ENCODE measurements around the gene NFAM1.

DNA sequence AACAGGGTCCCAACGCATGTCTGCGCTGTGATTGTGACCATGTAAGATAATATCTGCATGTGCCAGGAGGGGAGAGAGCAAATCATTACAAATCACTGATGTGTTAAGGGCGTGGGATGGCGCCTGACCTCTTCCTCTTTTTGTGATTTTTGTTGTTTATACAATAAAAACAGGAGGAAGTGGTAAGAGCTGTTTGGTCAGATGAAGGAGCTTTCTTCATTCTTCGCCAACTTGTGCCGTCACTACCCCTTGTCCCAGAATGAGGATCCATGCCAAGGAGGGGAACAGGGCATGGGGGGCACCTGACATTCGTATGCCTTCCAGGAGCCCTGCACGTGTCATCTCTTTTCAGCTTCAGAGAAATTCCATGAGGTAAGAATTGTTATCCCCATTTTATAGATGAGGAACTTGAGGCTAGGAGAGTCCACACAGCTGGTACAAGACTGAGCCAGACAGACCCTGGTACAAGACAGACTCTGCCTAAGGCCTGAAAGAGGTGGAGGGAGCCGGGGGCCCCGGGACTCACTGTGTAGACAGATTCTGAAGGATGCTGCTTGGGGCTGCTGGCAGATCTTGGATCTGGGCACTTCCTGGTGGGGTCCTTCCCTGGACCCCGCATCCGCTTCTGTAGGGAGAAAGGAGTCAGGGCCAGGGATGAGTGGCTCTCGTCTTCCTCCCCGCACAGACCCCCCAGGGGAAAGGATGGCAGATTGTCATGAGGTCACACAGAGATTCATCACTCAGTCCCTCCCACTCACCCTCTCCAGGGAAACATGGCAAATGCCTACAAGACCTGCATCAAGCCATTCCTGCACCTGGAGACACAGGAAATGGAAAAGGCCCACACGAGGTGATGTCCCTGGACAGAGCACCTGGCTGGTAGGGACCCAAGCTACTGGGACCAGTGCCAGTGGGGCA, 34.6 kb downstream of the NFAM1 start:
- TF ChIP-seq, protein P1, sequence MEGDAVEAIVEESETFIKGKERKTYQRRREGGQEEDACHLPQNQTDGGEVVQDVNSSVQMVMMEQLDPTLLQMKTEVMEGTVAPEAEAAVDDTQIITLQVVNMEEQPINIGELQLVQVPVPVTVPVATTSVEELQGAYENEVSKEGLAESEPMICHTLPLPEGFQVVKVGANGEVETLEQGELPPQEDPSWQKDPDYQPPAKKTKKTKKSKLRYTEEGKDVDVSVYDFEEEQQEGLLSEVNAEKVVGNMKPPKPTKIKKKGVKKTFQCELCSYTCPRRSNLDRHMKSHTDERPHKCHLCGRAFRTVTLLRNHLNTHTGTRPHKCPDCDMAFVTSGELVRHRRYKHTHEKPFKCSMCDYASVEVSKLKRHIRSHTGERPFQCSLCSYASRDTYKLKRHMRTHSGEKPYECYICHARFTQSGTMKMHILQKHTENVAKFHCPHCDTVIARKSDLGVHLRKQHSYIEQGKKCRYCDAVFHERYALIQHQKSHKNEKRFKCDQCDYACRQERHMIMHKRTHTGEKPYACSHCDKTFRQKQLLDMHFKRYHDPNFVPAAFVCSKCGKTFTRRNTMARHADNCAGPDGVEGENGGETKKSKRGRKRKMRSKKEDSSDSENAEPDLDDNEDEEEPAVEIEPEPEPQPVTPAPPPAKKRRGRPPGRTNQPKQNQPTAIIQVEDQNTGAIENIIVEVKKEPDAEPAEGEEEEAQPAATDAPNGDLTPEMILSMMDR (IDR thresholded peaks at IDR 0.05; ENCODE audit: low read depth, low read length, poor library complexity, severe bottlenecking) = no peak
- no peak for TF ChIP-seq EZH2phosphoT487 (IDR thresholded peaks at IDR 0.05; ENCODE audit: borderline replicate concordance, low read length)

Data from DOHH2 (cell line).